Naive B cell (primary cell): ENCODE results near the gene SEPTIN2. TPM values are rescaled to one million over a fixed set of nuclear protein-coding genes. Genes with fewer than 3 reads are reported as not detected.
A peak's percentile ranks its signal among the peaks of the same experiment; 100 is the strongest.

Experiments
- ATAC-seq, 2 donors: fragments of 150-1000 bp; cut with Tn5 transposase; 2 replicates each; pipeline ENCODE4 v1.10.0; 2021; ENCODE audit warnings: low read depth in 2 of 2, mild to moderate bottlenecking in 2 of 2, moderate library complexity in 2 of 2
- DNase-seq: peaks from one replicate; pipeline ENCODE4 v3.0.0; 2022
- H3K27ac Mint-ChIP-seq, 6 donors: one replicate each; pipeline ENCODE4 v1.8.0; 2020 to 2022; ENCODE audit warnings: mild to moderate bottlenecking in 6 of 6, mixed read lengths in 6 of 6, moderate library complexity in 5 of 6, inconsistent platforms in 2 of 6
- H3K27me3 Mint-ChIP-seq, 3 donors: one replicate each; pipeline ENCODE4 v1.8.0; 2021 to 2022; ENCODE audit warnings: mixed read lengths in 3 of 3, mild to moderate bottlenecking in 1 of 3
- H3K36me3 Mint-ChIP-seq, 2 donors: one replicate each; pipeline ENCODE4 v1.8.0; 2020 to 2022; ENCODE audit warnings: mixed read lengths in 2 of 2, inconsistent platforms in 1 of 2, mild to moderate bottlenecking in 1 of 2
- H3K4me1 Mint-ChIP-seq, 3 donors: one replicate each; pipeline ENCODE4 v1.8.0; 2020 to 2022; ENCODE audit warnings: mixed read lengths in 3 of 3, inconsistent platforms in 1 of 3, mild to moderate bottlenecking in 1 of 3, moderate library complexity in 1 of 3
- H3K4me3 Mint-ChIP-seq, 8 donors: one replicate each; pipeline ENCODE4 v1.8.0; 2020 to 2022; ENCODE audit warnings: mild to moderate bottlenecking in 8 of 8, mixed read lengths in 8 of 8, moderate library complexity in 8 of 8, inconsistent platforms in 2 of 8
- H3K9me3 Mint-ChIP-seq, 7 donors: one replicate each; pipeline ENCODE4 v1.8.0; 2020 to 2022; ENCODE audit warnings: mixed read lengths in 7 of 7, mild to moderate bottlenecking in 5 of 7, inconsistent platforms in 2 of 7, moderate library complexity in 1 of 7
- polyA plus RNA-seq, 6 donors: library from polyadenylated mRNA; unstranded; fragments of 300-500 nt; fragmentation: Illumina TruSeq; gene quantifications; one replicate each; pipeline ENCODE4 v1.2.3, GENCODE V29; 2021; ENCODE audit warnings: low read depth in 6 of 6

Gene SEPTIN2
- polyA plus RNA-seq: 100 to 1,000 TPM in 5 of 6 donors, 10 to 100 TPM in 1; 91.6 to 177 (median 125) TPM

- peak within 1 kb of the TSS; percentile 91 to 100 (median 99) for H3K4me3 Mint-ChIP-seq
- DNase-seq: peak; percentile 81
Observed at GRCh38 chr2:241315879-241316631, at the start of gene SEPTIN2. TSS of gene SEPTIN2 (plus strand) at chr2:241315925. CDS start at chr2:241324233, 8,308 bp downstream.

GRCh38 chr2:241267249-241268067, 48.3 kb upstream of the SEPTIN2 start:
- Mint-ChIP-seq H3K27me3 (no peaks in the 10 kb centered on the region), H3K4me3 (peak overlapping the region in 1 of 8 donors; percentile 3), H3K36me3 (peaks cover 10 to 13% of the 10 kb centered on the region in 2 donors), H3K4me1 (peaks cover 17 to 36% (median 30%) of the 10 kb centered on the region in 3 donors), H3K9me3 (no peaks in the 10 kb centered on the region), H3K27ac (peak overlapping the region in 3 of 6 donors; percentile 51 to 81 (median 67))
- no peak for ATAC-seq
- no peak for DNase-seq

More at GRCh38 chr2:241315879-241316631, at the start of gene SEPTIN2:
- ATAC-seq: peak; percentile 39 to 47
- Mint-ChIP-seq H3K4me1 (peaks cover 63 to 75% (median 73%) of the 10 kb centered on the region in 3 donors), H3K9me3 (peaks cover 0 to 2% (median 0%) of the 10 kb centered on the region in 7 donors), H3K27me3 (no peaks in the 10 kb centered on the region), H3K27ac (peak within 1 kb of the TSS; percentile 98 to 100 (median 100)), H3K36me3 (no peaks in the 10 kb centered on the region)

- Mint-ChIP-seq H3K4me3 (peak overlapping the region in 1 of 8 donors; percentile 74), H3K4me1 (peaks cover 21 to 40% (median 34%) of the 10 kb centered on the region in 3 donors), H3K27ac (peak overlapping the region in 4 of 6 donors; percentile 19 to 64 (median 47)), H3K36me3 (peaks cover 4 to 10% of the 10 kb centered on the region in 2 donors), H3K9me3 (no peaks in the 10 kb centered on the region), H3K27me3 (no peaks in the 10 kb centered on the region)
- DNase-seq (no peak), ATAC-seq (no peak)
Observed at GRCh38 chr2:241268306-241268705, 47.4 kb upstream of the SEPTIN2 start.

- H3K4me3 Mint-ChIP-seq: peak overlapping the region in 3 of 8 donors; percentile 28 to 74 (median 61)
- peak overlapping the region in 4 of 6 donors; percentile 49 to 82 (median 57) for H3K27ac Mint-ChIP-seq
- DNase-seq (no peak), ATAC-seq (no peak)
- H3K4me1 Mint-ChIP-seq: peaks cover 27 to 45% (median 39%) of the 10 kb centered on the region in 3 donors
- H3K27me3 Mint-ChIP-seq: no peaks in the 10 kb centered on the region
- peaks cover 0 to 10% of the 10 kb centered on the region in 2 donors for H3K36me3 Mint-ChIP-seq
- H3K9me3 Mint-ChIP-seq: peaks cover 0 to 2% (median 0%) of the 10 kb centered on the region in 7 donors
Observed at GRCh38 chr2:241268716-241269445, 46.8 kb upstream of the SEPTIN2 start.

GRCh38 chr2:241269707-241270520, 45.8 kb upstream of the SEPTIN2 start:
- Mint-ChIP-seq H3K27me3 (no peaks in the 10 kb centered on the region), H3K4me3 (peak overlapping the region in 4 of 8 donors; percentile 30 to 94 (median 55)), H3K4me1 (peaks cover 34 to 56% (median 44%) of the 10 kb centered on the region in 3 donors), H3K36me3 (peaks cover under 1 to 10% of the 10 kb centered on the region in 2 donors), H3K27ac (no peak overlapping the region), H3K9me3 (peaks cover 0 to 3% (median 0%) of the 10 kb centered on the region in 7 donors)
- DNase-seq (no peak), ATAC-seq (no peak)

GRCh38 chr2:241270531-241270930, 45.2 kb upstream of the SEPTIN2 start:
- peaks cover 7 to 10% of the 10 kb centered on the region in 2 donors for H3K36me3 Mint-ChIP-seq
- DNase-seq (no peak), ATAC-seq (no peak)
- H3K4me3 Mint-ChIP-seq: peak overlapping the region in 7 of 8 donors; percentile 9 to 98 (median 92)
- H3K27ac Mint-ChIP-seq: peak overlapping the region in 3 of 6 donors; percentile 4 to 91 (median 77)
- H3K27me3 Mint-ChIP-seq: no peaks in the 10 kb centered on the region
- peaks cover 3 to 8% (median 6%) of the 10 kb centered on the region in 7 donors for H3K9me3 Mint-ChIP-seq
- peaks cover 34 to 60% (median 44%) of the 10 kb centered on the region in 3 donors for H3K4me1 Mint-ChIP-seq

- Mint-ChIP-seq H3K27me3 (no peaks in the 10 kb centered on the region), H3K36me3 (peaks cover 2 to 11% of the 10 kb centered on the region in 2 donors), H3K9me3 (peaks cover 4 to 12% (median 6%) of the 10 kb centered on the region in 7 donors), H3K27ac (peak overlapping the region; percentile 91 to 96 (median 94)), H3K4me1 (peaks cover 34 to 55% (median 44%) of the 10 kb centered on the region in 3 donors), H3K4me3 (peak overlapping the region; percentile 90 to 98 (median 95))
- peak; percentile 49 for DNase-seq
- ATAC-seq: peak; percentile 66 to 69
Observed at GRCh38 chr2:241271706-241272302, 43.9 kb upstream of the SEPTIN2 start.

GRCh38 chr2:241272303-241273209, 43.2 kb upstream of the SEPTIN2 start:
- H3K9me3 Mint-ChIP-seq: peaks cover 4 to 12% (median 6%) of the 10 kb centered on the region in 7 donors
- DNase-seq (peak; percentile 50), ATAC-seq (peak; percentile 56 to 60)
- H3K36me3 Mint-ChIP-seq: peaks cover 0 to 11% of the 10 kb centered on the region in 2 donors
- H3K4me1 Mint-ChIP-seq: peaks cover 34 to 48% (median 45%) of the 10 kb centered on the region in 3 donors
- H3K27me3 Mint-ChIP-seq: no peaks in the 10 kb centered on the region
- peak overlapping the region in 2 of 6 donors; percentile 78 to 91 for H3K27ac Mint-ChIP-seq
- peak overlapping the region; percentile 74 to 94 (median 89) for H3K4me3 Mint-ChIP-seq

GRCh38 chr2:241273210-241274020, 42.3 kb upstream of the SEPTIN2 start:
- Mint-ChIP-seq H3K4me3 (peak overlapping the region; percentile 74 to 90 (median 85)), H3K27ac (peak overlapping the region in 5 of 6 donors; percentile 75 to 87 (median 78)), H3K27me3 (no peaks in the 10 kb centered on the region), H3K4me1 (peaks cover 34 to 46% (median 45%) of the 10 kb centered on the region in 3 donors), H3K36me3 (peaks cover 0 to 11% of the 10 kb centered on the region in 2 donors), H3K9me3 (peaks cover 4 to 12% (median 6%) of the 10 kb centered on the region in 7 donors)
- peak in 1 of 2 donors; percentile 11 for ATAC-seq
- DNase-seq: no peak

GRCh38 chr2:241274127-241274526, 41.6 kb upstream of the SEPTIN2 start:
- no peak for ATAC-seq
- no peak for DNase-seq
- H3K4me3 Mint-ChIP-seq: peak overlapping the region in 4 of 8 donors; percentile 14 to 90 (median 64)
- H3K9me3 Mint-ChIP-seq: peaks cover 4 to 12% (median 6%) of the 10 kb centered on the region in 7 donors
- peaks cover 33 to 42% (median 42%) of the 10 kb centered on the region in 3 donors for H3K4me1 Mint-ChIP-seq
- peaks cover 0 to 11% of the 10 kb centered on the region in 2 donors for H3K36me3 Mint-ChIP-seq
- H3K27me3 Mint-ChIP-seq: no peaks in the 10 kb centered on the region
- H3K27ac Mint-ChIP-seq: peak overlapping the region in 5 of 6 donors; percentile 0 to 75 (median 54)
